OCI-LY7 (cell line): ENCODE measurements around the gene PSMA6. TPM values are rescaled to one million over a fixed set of nuclear protein-coding genes. Genes with fewer than 3 reads are reported as not detected.
A peak's percentile ranks its signal among the peaks of the same experiment; 100 is the strongest.

ENCODE experiments used
- BruUV-seq: library from RNA; stranded (reverse); fragments of 400-500 nt; replicated peaks from 2 replicates; lab custom pipeline; 2021; lab: Mats Ljungman, UMichigan
- CTCF ChIA-PET: fragments of 300-600 bp; sonication (Branson Sonifier 250); formaldehyde crosslinking; loops from one replicate; lab custom pipeline; 2022; ENCODE audit warnings: antibody characterized with exemption; ENCODE audit not compliant: unreplicated experiment; lab: Charles Lee
- POLR2A ChIA-PET: fragments of 300-600 bp; sonication (Branson Sonifier 250); formaldehyde crosslinking; loops from one replicate; lab custom pipeline; 2022; ENCODE audit warnings: antibody characterized with exemption; lab: Charles Lee
- DNase-seq: peaks from one replicate; pipeline ENCODE4 v3.0.0-alpha.2; 2015; ENCODE audit warnings: low spot score
- H2AFZ ChIP-seq: fragments of 200-600 bp; sonication (generic), shearing (Covaris generic); 2 replicates; pipeline ENCODE4 v1.6.1; 2014; ENCODE audit warnings: mild to moderate bottlenecking, antibody characterized with exemption, low read length, moderate library complexity
- H3K27ac ChIP-seq: fragments of 200-600 bp; sonication (generic); 2 replicates; pipeline ENCODE4 v1.5.1; 2014; ENCODE audit warnings: mixed run types, low read depth, mild to moderate bottlenecking, moderate library complexity, low read length, inconsistent platforms; ENCODE audit not compliant: poor library complexity, severe bottlenecking
- H3K36me3 ChIP-seq: fragments of 200-600 bp; sonication (generic); 2 replicates; pipeline ENCODE4 v1.6.1; 2014; ENCODE audit warnings: mild to moderate bottlenecking, antibody characterized with exemption, low read length, moderate library complexity, mixed read lengths; ENCODE audit not compliant: insufficient read depth
- H3K4me1 ChIP-seq: fragments of 200-600 bp; sonication (generic); 2 replicates; pipeline ENCODE4 v1.5.1; 2014; ENCODE audit warnings: mild to moderate bottlenecking, low read length; ENCODE audit not compliant: insufficient read depth, poor library complexity, severe bottlenecking
- H3K4me2 ChIP-seq: fragments of 200-600 bp; sonication (generic); 2 replicates; pipeline ENCODE4 v1.6.1; 2014; ENCODE audit warnings: mild to moderate bottlenecking, low read length
- H3K4me3 ChIP-seq: fragments of 200-600 bp; sonication (generic); 2 replicates; pipeline ENCODE4 v1.5.1; 2014; ENCODE audit warnings: mild to moderate bottlenecking, low read depth, low read length; ENCODE audit not compliant: poor library complexity, severe bottlenecking
- H3K79me2 ChIP-seq: fragments of 200-600 bp; sonication (generic); 2 replicates; pipeline ENCODE4 v1.6.1; 2016; ENCODE audit warnings: low read depth, mild to moderate bottlenecking, low read length, moderate library complexity, mixed read lengths; ENCODE audit not compliant: insufficient read depth
- H3K9me2 ChIP-seq: fragments of 200-600 bp; sonication (generic); 2 replicates; pipeline ENCODE4 v1.6.1; 2016; ENCODE audit warnings: mild to moderate bottlenecking, low read length, mixed read lengths; ENCODE audit not compliant: insufficient read depth
- H3K9me3 ChIP-seq: fragments of 200-600 bp; sonication (generic); 2 replicates; pipeline ENCODE4 v1.6.1; 2014; ENCODE audit warnings: mild to moderate bottlenecking, mixed run types, low read length, mixed read lengths
- H4K20me1 ChIP-seq: fragments of 200-600 bp; sonication (generic); 2 replicates; pipeline ENCODE4 v1.6.1; 2014; ENCODE audit warnings: mild to moderate bottlenecking, antibody characterized with exemption, low read length, moderate library complexity, mixed read lengths; ENCODE audit not compliant: insufficient read depth
- CTCF ChIP-seq: fragments of 200-600 bp; sonication (generic); conservative IDR thresholded peaks from 2 replicates; pipeline ENCODE4 v1.5.1; 2014; ENCODE audit warnings: mild to moderate bottlenecking, antibody characterized with exemption, low read length, moderate library complexity, mixed read lengths
- EZH2phosphoT487 ChIP-seq: fragments of 200-600 bp; sonication (generic); IDR thresholded peaks from 2 replicates; pipeline ENCODE4 v1.6.1; 2018; ENCODE audit warnings: low read depth, borderline replicate concordance, mild to moderate bottlenecking, mixed run types, antibody characterized with exemption, low read length, moderate library complexity, mixed read lengths
- intact Hi-C: fragments of 100-400 bp; cut with micrococcal nuclease; formaldehyde crosslinking; loops from one replicate; pipeline ENCODE4 v1.10.0; 2022; ENCODE audit not compliant: unreplicated experiment
- total RNA-seq, 2 experiments: library from RNA; depleted of rRNA in 1 of 2; stranded (reverse); fragments of >200 nt in 1 of 2; shearing (Covaris generic) in 1 of 2; gene quantifications; 2 replicates each; pipeline ENCODE4 v1.2.3, GENCODE V29; 2014 to 2022

Gene PSMA6
- total RNA-seq, 2 experiments from 2014 or later, result 216 to 267 TPM

- H3K79me2 ChIP-seq, result no peaks in the 10 kb centered on the region
- no TSS peak for BruUV-seq
- H3K4me3 ChIP-seq, result no peak overlapping the region
- DNase-seq, result no peak
- no peak overlapping the region for H2AFZ ChIP-seq
- H3K4me2 ChIP-seq, result no peak overlapping the region
- ChIA-PET CTCF (no interaction called here), POLR2A (interaction anchor here (0.7 kb wide), 1 partner anchor 54 kb away, joined by 3 read pairs; no protein-coding TSS in a partner anchor)
- intact Hi-C loops, result no loop called here
- no peaks in the 10 kb centered on the region for H3K9me3 ChIP-seq
- peaks cover 19% of the 10 kb centered on the region for H3K36me3 ChIP-seq
- no peak overlapping the region for H3K27ac ChIP-seq
- no peaks in the 10 kb centered on the region for H3K9me2 ChIP-seq
- TF ChIP-seq EZH2phosphoT487 (no peak), CTCF (no peak)
- H3K4me1 ChIP-seq, result no peaks in the 10 kb centered on the region
- no peaks in the 10 kb centered on the region for H4K20me1 ChIP-seq
Observed at GRCh38 chr14:35258420-35258819, 33.8 kb upstream of the PSMA6 start.

GRCh38 chr14:35261774-35262173, 30.4 kb upstream of the PSMA6 start:
- Histone ChIP-seq H3K27ac (no peak overlapping the region), H3K4me2 (no peak overlapping the region), H3K79me2 (no peaks in the 10 kb centered on the region), H3K4me3 (no peak overlapping the region), H4K20me1 (no peaks in the 10 kb centered on the region), H2AFZ (no peak overlapping the region), H3K9me3 (no peaks in the 10 kb centered on the region), H3K9me2 (no peaks in the 10 kb centered on the region), H3K4me1 (no peaks in the 10 kb centered on the region), H3K36me3 (peaks cover 23% of the 10 kb centered on the region)
- ChIA-PET CTCF (interaction anchor here (0.6 kb wide), 1 partner anchor 32 kb away, joined by 3 read pairs; no protein-coding TSS in a partner anchor), POLR2A (interaction anchor here (0.6 to 1.8 kb wide), 4 partner anchors 9 to 106 kb away, joined by 3 to 6 read pairs (median 4); no protein-coding TSS in a partner anchor)
- TF ChIP-seq EZH2phosphoT487 (no peak), CTCF (peak; percentile 52; the same call in 1 of the 2 replicates)
- no TSS peak for BruUV-seq
- peak; percentile 16 for DNase-seq
- intact Hi-C loops, result no loop called here

GRCh38 chr14:35262436-35262835, 29.7 kb upstream of the PSMA6 start:
- H3K4me2 ChIP-seq, result no peak overlapping the region
- no peaks in the 10 kb centered on the region for H3K79me2 ChIP-seq
- H3K4me3 ChIP-seq, result no peak overlapping the region
- DNase-seq, result no peak
- H2AFZ ChIP-seq, result no peak overlapping the region
- CTCF ChIA-PET, result interaction anchor here (0.6 kb wide), 1 partner anchor 33 kb away, joined by 3 read pairs; no protein-coding TSS in a partner anchor
- H4K20me1 ChIP-seq, result no peaks in the 10 kb centered on the region
- BruUV-seq, result no TSS peak
- peaks cover 23% of the 10 kb centered on the region for H3K36me3 ChIP-seq
- TF ChIP-seq CTCF (no peak), EZH2phosphoT487 (no peak)
- POLR2A ChIA-PET, result interaction anchor here (0.6 to 1.8 kb wide), 8 partner anchors 9 to 462 kb away, joined by 3 to 6 read pairs (median 3); no protein-coding TSS in a partner anchor
- intact Hi-C loops, result no loop called here
- no peaks in the 10 kb centered on the region for H3K4me1 ChIP-seq
- no peaks in the 10 kb centered on the region for H3K9me2 ChIP-seq
- H3K9me3 ChIP-seq, result no peaks in the 10 kb centered on the region
- H3K27ac ChIP-seq, result no peak overlapping the region
